COR-L47 (cell line): Measurements from ENCODE around the gene MXI1.
"Not testable (repeated sequence)": the region's sequence is repeated elsewhere in the genome, so short reads cannot be mapped to it uniquely, and the experiment has no call there.

Experiments used
- DNase-seq: peaks from one replicate; lab custom pipeline; 2025; lab: John Stamatoyannopoulos, UW

MXI1 gene

DNA sequence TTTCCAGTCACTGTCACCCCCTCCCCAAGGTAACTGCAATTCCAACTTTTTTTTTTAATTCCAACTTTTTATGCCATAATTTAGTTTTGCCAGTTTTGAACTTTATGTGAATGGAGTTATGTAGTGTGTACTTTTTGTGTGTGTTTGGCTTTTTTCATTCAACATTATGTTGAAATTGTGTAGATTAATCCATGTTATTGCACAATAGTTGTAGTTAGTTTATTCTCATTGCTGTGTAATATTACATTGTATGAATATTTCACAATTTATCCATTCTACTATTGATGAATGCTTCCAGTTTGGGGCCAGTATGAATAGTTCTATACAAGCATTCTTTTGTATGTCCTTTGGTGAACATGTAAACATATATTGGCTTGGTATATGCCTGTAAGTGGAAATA, 32.5 kb downstream of the MXI1 start:
- DNase-seq: no peak

DNA sequence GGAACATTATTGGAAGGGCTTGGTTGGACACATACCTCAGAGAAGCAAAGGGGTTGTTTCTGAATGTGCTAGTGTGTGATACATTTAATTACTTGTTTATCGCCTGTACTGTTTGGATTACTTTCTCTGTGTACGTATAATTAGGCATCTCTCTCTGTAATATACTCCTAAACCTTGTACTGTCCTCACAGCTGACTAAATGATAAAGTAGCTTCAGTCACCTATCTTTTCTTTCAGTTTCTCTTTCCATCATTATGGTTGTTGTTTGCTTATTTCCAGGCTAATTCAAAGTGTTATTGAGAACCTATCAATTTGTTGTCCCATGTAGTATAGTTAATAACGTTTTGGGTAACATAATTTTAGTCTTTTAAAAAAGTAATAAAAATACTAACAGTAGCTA, 34.0 kb downstream of the MXI1 start:
- no peak for DNase-seq

DNA sequence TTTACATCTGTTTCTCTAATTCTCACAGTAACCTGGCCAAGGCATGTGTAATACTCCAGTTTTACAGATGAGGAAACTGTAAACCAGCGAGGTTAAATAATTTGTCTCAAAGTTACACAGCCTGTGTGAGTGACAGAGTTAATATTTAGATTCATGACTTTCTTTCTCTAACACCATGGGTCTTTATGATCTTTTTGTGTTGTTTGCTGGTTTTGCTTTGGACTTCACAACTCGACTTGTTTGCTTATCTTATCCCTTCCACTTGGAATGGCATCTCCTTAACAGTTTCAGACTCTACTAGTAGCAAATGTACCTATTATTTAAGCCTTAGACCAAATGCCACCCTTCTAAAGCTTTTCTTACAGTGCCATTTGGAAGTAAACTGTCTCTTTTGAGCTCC, 34.4 kb downstream of the MXI1 start:
- DNase-seq: no peak

DNA sequence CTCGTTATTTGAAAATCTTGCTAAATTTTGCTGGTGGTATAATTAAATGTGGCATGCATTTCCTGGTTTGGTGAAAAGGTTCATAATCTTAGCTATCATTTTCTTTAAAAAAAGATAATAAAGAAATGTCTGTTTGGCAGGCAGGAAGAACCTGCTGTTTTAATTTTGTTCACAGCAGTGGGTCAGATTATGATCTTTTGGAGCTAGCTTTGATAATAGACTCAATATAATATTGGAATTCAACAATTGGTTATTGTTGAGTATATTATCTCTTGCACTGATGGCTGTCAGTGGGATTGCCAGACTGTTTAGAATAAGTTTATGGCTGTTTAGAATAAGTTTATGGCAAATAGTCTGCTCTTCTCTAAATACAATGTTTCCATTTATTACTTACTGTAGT, 35.1 kb downstream of the MXI1 start:
- DNase-seq: no peak

DNA sequence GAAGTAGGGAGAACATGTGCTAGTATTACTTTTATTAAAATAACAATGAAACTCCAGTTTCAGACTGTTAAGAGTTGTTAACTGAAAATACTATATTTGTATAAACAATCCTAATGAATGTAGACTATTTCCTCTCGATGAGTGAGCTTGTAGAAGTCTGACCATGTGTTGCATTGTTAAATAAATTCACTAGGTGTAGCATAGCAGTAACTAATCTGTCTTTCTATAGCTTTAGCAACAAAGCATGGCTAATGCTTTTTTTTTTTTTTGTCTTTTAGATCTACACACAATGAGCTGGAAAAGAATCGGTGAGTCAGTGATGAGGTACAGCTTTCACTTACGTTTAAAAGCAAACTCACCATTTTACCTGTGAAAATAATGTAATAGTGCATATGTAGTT, 37.1 kb downstream of the MXI1 start:
- no peak for DNase-seq

GRCh38 chr10:110247833-110248232, 40.4 kb downstream of the MXI1 start:
- not testable (repeated sequence) for DNase-seq

DNA sequence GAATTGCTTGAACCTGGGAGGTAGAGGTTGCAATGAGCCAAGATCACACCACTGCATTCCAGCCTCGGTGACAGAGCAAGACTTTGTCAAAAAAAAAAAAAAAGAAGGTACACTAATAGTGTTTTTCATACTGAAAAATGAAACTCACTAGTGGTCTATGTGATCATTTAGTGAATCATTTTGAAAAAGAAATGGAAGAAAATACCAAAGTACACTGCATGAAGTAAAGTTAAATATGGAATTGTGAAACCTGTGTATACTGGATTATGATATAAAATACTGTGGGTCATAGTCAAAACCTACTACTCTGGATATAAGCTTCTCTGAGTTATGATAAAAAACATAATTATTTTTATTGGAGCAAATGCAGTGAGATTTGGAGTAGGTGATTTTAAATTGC, 42.1 kb downstream of the MXI1 start:
- not testable (repeated sequence) for DNase-seq

DNA sequence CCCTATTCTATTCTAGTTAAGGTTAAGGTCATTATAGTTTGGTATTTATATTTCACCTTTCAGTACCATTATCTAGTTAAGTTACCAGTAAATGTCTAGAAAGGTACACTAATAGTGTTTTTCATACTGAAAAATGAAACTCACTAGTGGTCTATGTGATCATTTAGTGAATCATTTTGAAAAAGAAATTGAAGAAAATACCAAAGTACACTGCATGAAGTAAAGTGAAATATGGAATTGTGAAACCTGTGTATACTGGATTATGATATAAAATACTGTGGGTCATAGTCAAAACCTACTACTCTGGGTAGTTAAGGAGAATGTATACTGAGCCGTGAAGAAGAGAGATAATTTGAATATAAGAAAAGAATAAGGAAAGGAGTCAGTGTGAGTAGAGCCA, 44.0 kb downstream of the MXI1 start:
- not testable (repeated sequence) for DNase-seq

DNA sequence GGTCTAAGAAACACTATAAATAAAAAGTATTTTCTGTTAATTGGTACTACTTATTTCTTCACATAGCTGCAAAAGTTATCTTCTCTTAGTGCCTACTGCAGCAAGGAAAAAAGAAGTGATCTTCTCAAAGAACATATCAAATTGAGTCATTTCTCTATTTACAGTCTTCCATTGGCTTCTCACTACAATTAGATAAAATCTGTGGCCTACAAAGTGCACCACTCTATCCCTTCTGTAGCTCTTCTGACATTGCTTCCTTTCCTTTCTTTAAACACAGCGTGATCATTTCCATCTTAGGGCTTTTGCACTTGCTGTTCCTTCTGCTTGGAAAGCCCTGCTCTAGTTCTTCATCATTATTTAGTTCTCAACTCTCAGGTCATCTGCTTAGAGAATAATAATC, 44.7 kb downstream of the MXI1 start:
- no peak for DNase-seq

DNA sequence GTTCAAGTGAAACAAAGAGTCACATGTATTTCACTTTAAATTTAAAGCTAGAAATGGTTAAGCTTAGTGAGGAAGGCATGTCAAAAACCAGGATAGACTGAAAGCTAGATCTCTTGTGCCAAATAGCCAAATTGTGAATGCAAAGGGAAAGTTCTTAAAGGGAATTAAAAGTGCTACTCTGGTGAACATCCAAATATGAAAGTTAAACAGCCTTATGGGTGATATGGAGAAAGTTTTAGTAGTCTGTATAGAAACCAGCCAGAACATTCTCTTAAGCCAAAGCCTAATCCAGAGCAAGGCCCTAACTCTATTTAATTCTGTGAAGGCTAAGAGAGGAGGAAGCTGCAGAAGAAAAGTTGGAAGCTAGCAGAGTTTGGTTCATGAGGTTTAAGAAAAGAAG, 47.1 kb downstream of the MXI1 start:
- DNase-seq: no peak

GRCh38 chr10:110258542-110258941, 51.1 kb downstream of the MXI1 start:
- DNase-seq: no peak

DNA sequence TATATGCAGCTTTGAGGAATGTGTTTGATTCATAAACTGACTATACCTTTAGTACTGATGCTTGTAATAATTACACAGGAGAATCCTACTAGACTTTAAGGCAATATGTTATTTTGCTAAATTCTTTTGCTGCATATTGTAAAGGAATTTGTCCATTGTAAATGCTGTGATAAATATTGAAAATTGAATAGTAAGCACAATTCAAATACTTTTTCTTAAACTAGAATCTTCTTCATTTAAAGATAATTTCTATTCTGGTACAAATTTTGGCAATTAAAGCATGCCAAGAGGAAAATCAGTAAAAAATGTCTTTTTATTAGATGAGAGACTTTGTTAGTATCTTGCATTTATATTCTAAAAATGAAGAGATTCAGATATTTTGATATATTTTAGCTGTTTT, 51.9 kb downstream of the MXI1 start:
- no peak for DNase-seq

DNA sequence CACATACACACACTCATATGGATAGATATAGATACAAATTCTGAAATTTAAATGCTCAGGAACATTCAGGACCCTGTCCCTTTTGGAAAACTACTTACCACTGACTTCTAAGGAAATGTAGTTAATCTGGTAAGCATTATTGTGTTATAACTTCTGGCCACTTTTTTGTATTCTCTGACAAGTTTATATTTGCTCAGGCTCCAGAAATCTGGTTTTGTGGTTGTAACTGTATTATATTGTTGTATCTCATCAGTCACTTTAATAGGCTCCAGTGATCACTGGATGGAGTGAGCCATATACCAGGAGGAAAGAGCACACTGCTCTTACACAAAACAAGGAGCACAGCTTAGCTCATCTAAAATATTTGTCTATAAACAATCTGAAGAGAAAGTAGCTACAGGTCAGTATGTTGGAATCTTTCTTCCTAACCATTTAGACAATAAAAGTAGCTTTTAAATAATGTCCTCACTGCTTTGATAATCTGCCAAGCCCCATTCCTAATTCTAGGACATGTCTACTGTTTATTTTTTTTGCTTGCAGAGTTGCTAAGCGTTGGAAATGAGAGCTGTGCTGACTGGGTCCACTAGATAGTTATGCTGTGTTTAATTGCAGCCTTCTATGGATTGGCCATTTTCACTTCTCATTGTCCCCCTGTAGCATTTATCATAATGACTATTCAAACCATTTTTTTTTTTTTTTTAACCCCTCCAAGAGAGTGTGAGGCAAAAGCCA, 53.5 kb downstream of the MXI1 start:
- DNase-seq: no peak

- no peak for DNase-seq
These were observed 55.8 kb downstream of the MXI1 start for GRCh38 chr10:110263164-110263563.

- DNase-seq: no peak
These were observed 58.3 kb downstream of the MXI1 start for GRCh38 chr10:110265573-110266193.

GRCh38 chr10:110267276-110267675, 59.9 kb downstream of the MXI1 start:
- no peak for DNase-seq

- DNase-seq: no peak
These were observed 61.0 kb downstream of the MXI1 start for GRCh38 chr10:110268442-110268841.

- no peak for DNase-seq
These were observed 61.6 kb downstream of the MXI1 start for GRCh38 chr10:110268971-110269370.

DNA sequence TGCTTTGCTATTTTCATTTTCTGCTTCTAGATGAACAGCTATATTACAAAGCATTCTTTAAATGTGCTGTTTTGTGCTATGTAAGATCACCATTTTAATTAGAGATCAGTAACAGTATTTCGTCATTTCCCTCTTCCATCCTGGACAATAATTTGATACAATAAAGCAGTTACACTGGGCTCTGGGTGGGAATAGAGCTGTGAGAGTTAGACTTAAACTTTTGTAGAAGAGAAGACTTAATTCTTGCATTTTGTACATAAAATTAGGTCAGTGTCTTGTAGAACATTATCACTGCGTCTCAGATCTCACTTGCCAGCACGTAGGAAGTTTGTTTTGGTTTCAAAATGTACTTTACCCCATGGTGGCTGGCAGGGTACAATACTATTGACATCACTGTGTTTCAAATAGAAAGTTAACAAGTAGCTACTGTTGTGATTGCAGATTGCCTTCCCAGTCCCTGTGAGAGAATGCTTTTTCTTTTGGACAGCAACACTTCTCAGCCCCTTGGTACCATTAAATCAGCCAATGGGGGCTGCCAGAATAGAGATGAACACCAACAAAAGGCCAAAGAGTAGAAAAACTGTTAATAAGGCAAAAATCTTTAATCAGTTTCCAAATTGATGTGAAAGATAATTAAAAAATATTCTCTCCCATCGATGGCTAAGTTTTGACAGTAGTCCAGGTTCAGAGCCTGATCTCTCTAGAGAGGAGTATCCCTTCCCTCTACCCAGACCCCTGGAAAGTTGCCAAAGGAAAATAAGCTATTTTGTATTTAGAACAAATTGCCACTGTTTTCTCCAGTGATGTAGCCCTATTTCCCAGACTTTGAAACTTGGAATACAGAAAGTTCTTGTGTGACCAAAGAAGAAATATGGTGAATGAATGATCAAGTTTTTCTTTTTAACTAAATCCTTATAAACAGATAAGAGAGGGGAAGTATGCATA, 62.2 kb downstream of the MXI1 start:
- DNase-seq: no peak

DNA sequence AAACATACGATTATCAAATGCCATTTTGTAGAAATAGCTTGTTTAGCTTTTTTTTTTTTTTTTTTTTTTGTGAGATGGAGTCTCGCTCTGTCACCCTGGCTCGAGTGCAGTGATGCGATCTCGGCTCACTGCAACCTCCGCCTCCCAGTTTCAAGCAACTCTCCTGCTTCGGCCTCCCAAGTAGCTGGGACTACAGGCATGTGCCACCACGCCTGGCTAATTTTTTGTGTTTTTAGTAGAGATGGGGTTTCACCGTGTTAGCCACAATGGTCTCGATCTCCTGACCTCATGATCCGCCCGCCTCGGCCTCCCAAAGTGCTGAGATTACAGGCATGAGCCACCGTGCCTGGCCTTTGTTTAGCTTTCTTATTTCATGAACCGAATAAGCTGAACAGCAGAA, 65.6 kb downstream of the MXI1 start:
- DNase-seq: not testable (repeated sequence)

DNA sequence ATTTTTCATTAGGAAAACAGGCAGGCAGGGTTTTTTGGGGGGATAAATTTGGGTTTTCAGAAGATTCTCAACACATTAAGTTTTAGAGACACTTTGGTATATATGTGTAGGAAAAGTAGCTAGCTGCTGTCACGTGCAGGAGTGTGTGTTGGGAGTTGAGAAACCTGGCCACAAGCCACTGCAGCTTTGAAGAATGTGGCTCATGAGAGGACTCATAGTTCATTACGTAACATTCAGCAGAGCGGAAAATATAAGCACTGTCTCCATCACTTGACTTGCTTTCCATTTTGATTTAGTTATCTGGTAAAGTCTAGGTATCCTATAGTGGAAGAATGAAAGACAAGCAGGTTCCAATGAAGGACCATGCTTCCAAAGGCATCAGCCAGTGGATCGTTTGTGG, 66.1 kb downstream of the MXI1 start:
- no peak for DNase-seq

- no peak for DNase-seq
These were observed 66.7 kb downstream of the MXI1 start for GRCh38 chr10:110274072-110274627.

GRCh38 chr10:110274647-110275046, 67.2 kb downstream of the MXI1 start:
- DNase-seq: no peak
